CD14-positive monocyte (primary cell): Measurements from ENCODE around the gene XXYLT1. TPM values are rescaled to one million over a fixed set of nuclear protein-coding genes. Genes with fewer than 3 reads are reported as not detected.

Source experiments
- DNase-seq, 3 donors: peaks; one replicate each; pipeline ENCODE4 v3.0.0-alpha.2; 2011 to 2022
- H2AFZ ChIP-seq: 2 replicates; pipeline ENCODE4 v1.6.0; 2012; ENCODE audit warnings: mild to moderate bottlenecking, low read depth, low read length, inconsistent platforms; ENCODE audit not compliant: insufficient read depth, poor library complexity, severe bottlenecking
- H3K27ac ChIP-seq, 2 donors: 1 replicate in 1 of 2; 2 replicates in 1 of 2; pipeline ENCODE4 v1.5.1; 2012 to 2013; ENCODE audit warnings: low read length in 2 of 2, control low read depth in 1 of 2, inconsistent platforms in 1 of 2, low read depth in 1 of 2, mild to moderate bottlenecking in 1 of 2
- H3K27me3 ChIP-seq, 2 donors: one replicate each; pipeline versions ENCODE4 v1.6.0 to v1.6.1; 2011 to 2013; ENCODE audit warnings: low read length in 2 of 2; ENCODE audit not compliant: control insufficient read depth in 2 of 2, insufficient read depth in 2 of 2
- H3K36me3 ChIP-seq, 2 donors: replicated peaks in 1 of 2; 1 replicate in 1 of 2; 2 replicates in 1 of 2; pipeline versions ENCODE4 v1.5.1 to v1.6.1; 2012 to 2013; ENCODE audit warnings: low read length in 2 of 2, control low read depth in 1 of 2, inconsistent platforms in 1 of 2, mild to moderate bottlenecking in 1 of 2; ENCODE audit not compliant: insufficient read depth in 2 of 2, control insufficient read depth in 1 of 2
- H3K4me1 ChIP-seq, 2 donors: 1 replicate in 1 of 2; 2 replicates in 1 of 2; pipeline versions ENCODE4 v1.5.1 to v1.6.1; 2012 to 2013; ENCODE audit warnings: low read length in 2 of 2, control low read depth in 1 of 2, inconsistent platforms in 1 of 2, mild to moderate bottlenecking in 1 of 2, moderate library complexity in 1 of 2; ENCODE audit not compliant: insufficient read depth in 2 of 2, control insufficient read depth in 1 of 2
- H3K4me2 ChIP-seq: replicated peaks from 2 replicates; pipeline ENCODE3; 2012; ENCODE audit warnings: low read length, moderate library complexity, mild to moderate bottlenecking; ENCODE audit not compliant: poor library complexity, severe bottlenecking; ENCODE audit errors: extremely low read depth
- H3K4me3 ChIP-seq, 3 experiments: fragments of 200-600 bp in 1 of 3; sonication (generic) in 1 of 3; replicated peaks in 1 of 3; 1 replicate in 2 of 3; 2 replicates in 1 of 3; pipeline ENCODE4 v1.5.1; 2011 to 2013; ENCODE audit warnings: low read length in 3 of 3, mild to moderate bottlenecking in 3 of 3, control low read depth in 2 of 3, low read depth in 2 of 3, inconsistent platforms in 1 of 3, moderate library complexity in 1 of 3
- H3K79me2 ChIP-seq: 2 replicates; pipeline ENCODE4 v1.6.0; 2012; ENCODE audit warnings: mild to moderate bottlenecking, control low read depth, inconsistent platforms, low read length, moderate library complexity; ENCODE audit not compliant: insufficient read depth
- H3K9ac ChIP-seq: 2 replicates; pipeline ENCODE4 v1.6.0; 2017; ENCODE audit warnings: low read length, mild to moderate bottlenecking; ENCODE audit not compliant: insufficient read depth, poor library complexity, severe bottlenecking
- H3K9me3 ChIP-seq, 2 donors: replicated peaks in 1 of 2; 1 replicate in 1 of 2; 2 replicates in 1 of 2; pipeline versions ENCODE4 v1.5.1 to v1.6.1; 2012 to 2013; ENCODE audit warnings: low read length in 2 of 2, control low read depth in 1 of 2; ENCODE audit not compliant: control insufficient read depth in 1 of 2, insufficient read depth in 1 of 2
- H4K20me1 ChIP-seq: 2 replicates; pipeline ENCODE4 v1.6.0; 2012; ENCODE audit warnings: mild to moderate bottlenecking, low read length, control low read depth, moderate library complexity; ENCODE audit not compliant: insufficient read depth
- H3K27ac Mint-ChIP-seq, 7 donors: one replicate each; pipeline ENCODE4 v1.8.0; 2020; ENCODE audit warnings: mild to moderate bottlenecking in 7 of 7, mixed read lengths in 7 of 7, moderate library complexity in 6 of 7, inconsistent platforms in 2 of 7
- H3K27me3 Mint-ChIP-seq, 3 donors: one replicate each; pipeline ENCODE4 v1.8.0; 2021 to 2022; ENCODE audit warnings: low read depth in 3 of 3, mild to moderate bottlenecking in 3 of 3, mixed read lengths in 3 of 3, moderate library complexity in 3 of 3, inconsistent platforms in 1 of 3
- H3K36me3 Mint-ChIP-seq, 2 donors: one replicate each; pipeline ENCODE4 v1.8.0; 2020; ENCODE audit warnings: mixed read lengths in 2 of 2, inconsistent platforms in 1 of 2, mild to moderate bottlenecking in 1 of 2
- H3K4me1 Mint-ChIP-seq: one replicate; pipeline ENCODE4 v1.8.0; 2020; ENCODE audit warnings: mild to moderate bottlenecking, mixed read lengths
- H3K4me3 Mint-ChIP-seq, 2 donors: one replicate each; pipeline ENCODE4 v1.8.0; 2020; ENCODE audit warnings: mild to moderate bottlenecking in 2 of 2, mixed read lengths in 2 of 2, moderate library complexity in 1 of 2
- H3K9me3 Mint-ChIP-seq, 7 donors: one replicate each; pipeline ENCODE4 v1.8.0; 2020 to 2022; ENCODE audit warnings: mixed read lengths in 7 of 7, mild to moderate bottlenecking in 6 of 7, moderate library complexity in 6 of 7, inconsistent platforms in 2 of 7
- CTCF ChIP-seq: fragments of 200-600 bp; IDR thresholded peaks from one replicate; pipeline ENCODE4 v1.8.0; 2022; ENCODE audit warnings: antibody characterized with exemption, mild to moderate bottlenecking
- WGBS: methylation state at CpG from one replicate; pipeline ENCODE4 v1.1.5; 2013; ENCODE audit warnings: missing lambda C conversion rate; ENCODE audit not compliant: insufficient coverage; 5-methylcytosine and 5-hydroxymethylcytosine counted together
- intact Hi-C, 2 donors: fragments of 100-400 bp; cut with micrococcal nuclease; formaldehyde crosslinking; loops; one replicate each; pipeline versions ENCODE4 v1.15.0 to v1.15.1; 2023
- polyA plus RNA-seq, 3 donors: library from polyadenylated mRNA; depleted of rRNA in 1 of 3; unstranded in 2 of 3; stranded (reverse) in 1 of 3; fragments of 300-500 nt in 2 of 3; fragments of >200 nt in 1 of 3; fragmentation: Illumina TruSeq in 2 of 3; gene quantifications; 1 replicate in 2 of 3; 2 replicates in 1 of 3; pipeline ENCODE4 v1.2.3, GENCODE V29; 2012 to 2021

Gene XXYLT1
- polyA plus RNA-seq, 3 donors = 11.8 to 13.5 (median 13.2) TPM

DNA sequence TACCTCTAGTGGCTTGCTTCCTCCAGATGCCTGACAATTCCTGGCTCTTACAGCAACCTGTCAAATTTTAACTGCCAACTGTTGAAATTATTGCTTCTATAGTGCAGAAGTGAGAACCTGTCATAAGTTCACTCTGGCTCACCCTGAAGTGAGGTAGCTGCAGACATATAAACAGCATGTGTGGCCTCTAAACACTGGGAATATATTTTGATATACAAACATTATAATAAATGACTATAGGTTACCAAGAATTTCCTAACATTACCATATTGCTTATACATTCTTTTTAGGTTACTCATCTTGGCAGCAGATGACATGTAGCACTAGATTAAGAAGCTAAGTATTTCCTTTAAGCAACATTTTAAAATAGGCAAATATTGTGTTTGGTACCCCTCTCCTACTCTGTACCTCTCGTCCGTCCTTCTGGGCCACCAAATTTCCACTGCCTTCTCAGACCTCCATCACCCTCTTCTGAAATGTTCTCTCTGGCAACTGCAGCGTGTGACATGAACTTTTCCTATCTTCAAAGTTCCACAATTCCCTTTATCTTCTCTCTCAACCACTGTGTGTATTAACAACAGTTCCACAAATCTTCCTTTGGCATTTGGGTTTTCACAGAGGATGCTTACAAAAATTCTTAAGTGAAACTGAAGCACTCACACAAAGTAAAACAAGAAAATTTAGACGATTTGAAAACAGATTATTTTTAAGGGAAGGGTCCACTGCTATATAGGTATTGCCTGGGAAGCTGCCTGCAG is 15.3 kb upstream of the XXYLT1 start:
- H3K9ac ChIP-seq = no peak overlapping the region
- H3K4me3 ChIP-seq = no peak overlapping the region
- no peak overlapping the region for H3K27ac ChIP-seq
- no peaks in the 10 kb centered on the region for H3K4me1 ChIP-seq
- no peak overlapping the region for H3K4me3 Mint-ChIP-seq
- H3K27me3 ChIP-seq = no peaks in the 10 kb centered on the region
- DNase-seq = no peak
- WGBS = 63% methylated on average over 3 of the region's 4 CpGs
- peaks cover 74% of the 10 kb centered on the region for H4K20me1 ChIP-seq
- H2AFZ ChIP-seq = no peak overlapping the region
- no peak overlapping the region for H3K4me2 ChIP-seq
- no peaks in the 10 kb centered on the region for H3K27me3 Mint-ChIP-seq
- peak overlapping the region in 1 of 7 donors; percentile 54 for H3K27ac Mint-ChIP-seq
- peaks cover 90 to 97% of the 10 kb centered on the region in 2 donors for H3K36me3 ChIP-seq
- intact Hi-C loops = no loop called here
- H3K79me2 ChIP-seq = no peaks in the 10 kb centered on the region
- no peaks in the 10 kb centered on the region for H3K9me3 ChIP-seq
- H3K4me1 Mint-ChIP-seq = no peaks in the 10 kb centered on the region
- peaks cover 79 to 86% of the 10 kb centered on the region in 2 donors for H3K36me3 Mint-ChIP-seq
- peaks cover 0 to 2% (median 0%) of the 10 kb centered on the region in 7 donors for H3K9me3 Mint-ChIP-seq
- TF ChIP-seq CTCF = no peak

- no peaks in the 10 kb centered on the region for H3K4me1 ChIP-seq
- no peaks in the 10 kb centered on the region for H3K9me3 ChIP-seq
- no peaks in the 10 kb centered on the region for H3K27me3 Mint-ChIP-seq
- intact Hi-C loops = no loop called here
- no peak overlapping the region for H3K9ac ChIP-seq
- H3K4me1 Mint-ChIP-seq = no peaks in the 10 kb centered on the region
- no peak for TF ChIP-seq CTCF
- no peaks in the 10 kb centered on the region for H3K27me3 ChIP-seq
- H3K36me3 Mint-ChIP-seq = peaks cover 79 to 86% of the 10 kb centered on the region in 2 donors
- H3K4me2 ChIP-seq = no peak overlapping the region
- H3K4me3 ChIP-seq = no peak overlapping the region
- no peak overlapping the region for H3K4me3 Mint-ChIP-seq
- peaks cover 85 to 98% of the 10 kb centered on the region in 2 donors for H3K36me3 ChIP-seq
- no peaks in the 10 kb centered on the region for H3K79me2 ChIP-seq
- H3K9me3 Mint-ChIP-seq = peaks cover 0 to 2% (median 0%) of the 10 kb centered on the region in 7 donors
- peak overlapping the region in 1 of 2 donors; percentile 0 for H3K27ac ChIP-seq
- no peak for DNase-seq
- H4K20me1 ChIP-seq = peaks cover 79% of the 10 kb centered on the region
- no CpG with 5 or more reads among the region's 3 CpGs for WGBS
- peak overlapping the region in 1 of 7 donors; percentile 33 for H3K27ac Mint-ChIP-seq
- no peak overlapping the region for H2AFZ ChIP-seq
Observed at GRCh38 chr3:195285372-195285771, 14.4 kb upstream of the XXYLT1 start.
